Panc1 (cell line): ENCODE data around the gene OSBPL10. TPM values are rescaled to one million over a fixed set of nuclear protein-coding genes. Genes with fewer than 3 reads are reported as not detected.

ENCODE experiments used
- ATAC-seq: fragments of 200-7000 bp; cut with Tn5 transposase; 2 replicates; pipeline ENCODE4 v1.9.1; 2020; ENCODE audit warnings: mild to moderate bottlenecking, moderate library complexity
- BruUV-seq: library from RNA; stranded (reverse); fragments of 400-500 nt; replicated peaks from 2 replicates; lab custom pipeline; 2021; lab: Mats Ljungman, UMichigan
- CTCF ChIA-PET: fragments of 300-600 bp; sonication (Branson Sonifier 250); formaldehyde crosslinking; loops from one replicate; lab custom pipeline; 2022; ENCODE audit warnings: antibody characterized with exemption; lab: Charles Lee
- POLR2A ChIA-PET: fragments of 300-600 bp; sonication (Branson Sonifier 250); formaldehyde crosslinking; loops from one replicate; lab custom pipeline; 2022; ENCODE audit warnings: antibody characterized with exemption; lab: Charles Lee
- DNase-seq: peaks from one replicate; pipeline ENCODE4 v3.0.0-alpha.2; 2010; ENCODE audit warnings: low read depth, low spot score
- H3K27ac ChIP-seq: 2 replicates; pipeline ENCODE4 v1.5.1; 2011; ENCODE audit warnings: mild to moderate bottlenecking, low read length, inconsistent platforms
- H3K27me3 ChIP-seq: fragments of 200-500 bp; sonication (Bioruptor generic); 2 replicates; pipeline ENCODE4 v1.6.0; 2014; ENCODE audit warnings: low read length, inconsistent platforms; ENCODE audit not compliant: control insufficient read depth, insufficient read depth
- H3K36me3 ChIP-seq: fragments of 200-500 bp; sonication (Bioruptor generic); 2 replicates; pipeline ENCODE4 v1.5.1; 2014; ENCODE audit warnings: inconsistent platforms, mild to moderate bottlenecking, low read length, moderate library complexity; ENCODE audit not compliant: control insufficient read depth, insufficient read depth
- H3K4me1 ChIP-seq: 2 replicates; pipeline ENCODE4 v1.5.1; 2011; ENCODE audit warnings: inconsistent platforms, mild to moderate bottlenecking, low read length, moderate library complexity; ENCODE audit not compliant: control insufficient read depth, insufficient read depth
- H3K4me3 ChIP-seq, 2 experiments: 2 replicates each; pipeline ENCODE4 v1.5.1; 2011 to 2012; ENCODE audit warnings: low read depth in 2 of 2, low read length in 2 of 2, mild to moderate bottlenecking in 2 of 2, inconsistent platforms in 1 of 2, moderate library complexity in 1 of 2
- H3K9me3 ChIP-seq: fragments of 200-500 bp; sonication (Bioruptor generic); 2 replicates; pipeline ENCODE4 v1.5.1; 2014; ENCODE audit warnings: low read depth, mild to moderate bottlenecking, inconsistent platforms, low read length, moderate library complexity; ENCODE audit not compliant: control insufficient read depth, insufficient read depth
- CTCF ChIP-seq: fragments of 450-650 bp; IDR thresholded peaks from 2 replicates; pipeline ENCODE4 v1.5.1; 2017; ENCODE audit warnings: mild to moderate bottlenecking
- POLR2AphosphoS5 ChIP-seq: IDR thresholded peaks from 2 replicates; pipeline ENCODE4 v1.6.1; 2012; ENCODE audit warnings: mild to moderate bottlenecking, low read depth, low read length, moderate library complexity
- REST ChIP-seq, 2 experiments: IDR thresholded peaks; 2 replicates each; pipeline ENCODE4 v1.6.1; 2011 to 2012; ENCODE audit warnings: low read depth in 2 of 2, control low read depth in 1 of 2, low read length in 1 of 2, mild to moderate bottlenecking in 1 of 2, moderate library complexity in 1 of 2; ENCODE audit not compliant: insufficient read depth in 1 of 2
- SIN3A ChIP-seq: IDR thresholded peaks from 2 replicates; pipeline ENCODE4 v1.6.1; 2012; ENCODE audit warnings: low read depth, mild to moderate bottlenecking, low read length, moderate library complexity, borderline replicate concordance; ENCODE audit not compliant: insufficient read depth
- TCF7L2 ChIP-seq: IDR thresholded peaks from 2 replicates; pipeline ENCODE4 v1.6.1; 2011; ENCODE audit warnings: mild to moderate bottlenecking, low read depth, low read length, inconsistent platforms
- in situ Hi-C: cut with HindIII; loops from 2 replicates; pipeline ENCODE4 v1.10.0; 2016; ENCODE audit warnings: low sequenced_read_pairs, low pct_unique_long_range_greater_than_20kb
- intact Hi-C: fragments of 100-400 bp; cut with micrococcal nuclease; formaldehyde crosslinking; loops from one replicate; pipeline ENCODE4 v1.10.0; 2022; ENCODE audit not compliant: unreplicated experiment
- total RNA-seq: library from RNA; stranded (reverse); gene quantifications from one replicate; pipeline ENCODE4 v1.2.1, GENCODE V29; 2021; ENCODE audit not compliant: unreplicated experiment

OSBPL10 gene
- total RNA-seq, 1 experiment from 2014 or later: 88.1 TPM

- no peak overlapping the region for H3K27ac ChIP-seq
Observed at GRCh38 chr3:31676556-31676955, 304.5 kb downstream of the OSBPL10 start.

GRCh38 chr3:31673950-31674349 lies 307.1 kb downstream of the OSBPL10 start:
- no peaks in the 10 kb centered on the region for H3K9me3 ChIP-seq
- CTCF ChIA-PET: no interaction called here

More at GRCh38 chr3:31676556-31676955, 304.5 kb downstream of the OSBPL10 start:
- DNase-seq: no peak
- ChIA-PET POLR2A (no interaction called here), CTCF (no interaction called here)
- ATAC-seq: no peak
- H3K9me3 ChIP-seq: no peaks in the 10 kb centered on the region
- no peaks in the 10 kb centered on the region for H3K4me1 ChIP-seq
- no peak overlapping the region for H3K4me3 ChIP-seq
- TF ChIP-seq SIN3A: no peak
- TF ChIP-seq CTCF: no peak
- H3K36me3 ChIP-seq: peaks cover 3% of the 10 kb centered on the region; the same call in 1 of the 2 replicates
- intact Hi-C loops: no loop called here
- in situ Hi-C loops: no loop called here
- no peaks in the 10 kb centered on the region for H3K27me3 ChIP-seq
- no TSS peak for BruUV-seq

More at GRCh38 chr3:31673950-31674349, 307.1 kb downstream of the OSBPL10 start:
- no TSS peak for BruUV-seq
- Histone ChIP-seq H3K36me3 (peaks cover 3% of the 10 kb centered on the region; the same call in 1 of the 2 replicates), H3K4me1 (no peaks in the 10 kb centered on the region), H3K27me3 (no peaks in the 10 kb centered on the region), H3K27ac (no peak overlapping the region), H3K4me3 (no peak overlapping the region)
- in situ Hi-C loops (no loop called here), intact Hi-C loops (no loop called here)
- TF ChIP-seq TCF7L2 (no peak), POLR2AphosphoS5 (no peak), SIN3A (no peak), CTCF (no peak), REST (IDR thresholded peaks at IDR 0.05; ENCODE audit: insufficient read depth in 1 of 2, low read depth in 2 of 2, low read length in 1 of 2) (no peak)
- DNase-seq: no peak
- POLR2A ChIA-PET: no interaction called here
- ATAC-seq: no peak
